HFF-Myc (cell line): ENCODE results near the gene NRP1.

Source experiments
- DNase-seq: peaks from one replicate; pipeline ENCODE4 v3.0.0-alpha.2; 2011; ENCODE audit warnings: low read depth; ENCODE audit errors: extremely low read depth
- H3K4me3 ChIP-seq: replicated peaks from 2 replicates; pipeline ENCODE4 v1.5.1; 2011; ENCODE audit warnings: low read depth, mild to moderate bottlenecking, control low read depth, low read length
- CTCF ChIP-seq: IDR thresholded peaks from 2 replicates; pipeline ENCODE4 v1.5.1; 2012; ENCODE audit warnings: mild to moderate bottlenecking, low read depth, low read length, control low read depth; ENCODE audit errors: missing control alignments

NRP1 gene

GRCh38 chr10:33162248-33162575 is 172.3 kb downstream of the NRP1 start:
- DNase-seq, result no peak
- no peak overlapping the region for H3K4me3 ChIP-seq
- no peak for TF ChIP-seq CTCF

GRCh38 chr10:33161550-33162247 is 172.8 kb downstream of the NRP1 start:
- TF ChIP-seq CTCF, result no peak
- no peak overlapping the region for H3K4me3 ChIP-seq
- no peak for DNase-seq

GRCh38 chr10:33160151-33160550 is 174.3 kb downstream of the NRP1 start:
- no peak for DNase-seq
- TF ChIP-seq CTCF, result no peak

GRCh38 chr10:33157103-33157502 is 177.4 kb downstream of the NRP1 start:
- no peak overlapping the region for H3K4me3 ChIP-seq
- no peak for DNase-seq
- TF ChIP-seq CTCF, result no peak

More at GRCh38 chr10:33160151-33160550, 174.3 kb downstream of the NRP1 start:
- H3K4me3 ChIP-seq, result no peak overlapping the region

GRCh38 chr10:33155720-33156638 is 178.5 kb downstream of the NRP1 start:
- peak; percentile 62 for TF ChIP-seq CTCF
- no peak overlapping the region for H3K4me3 ChIP-seq
- DNase-seq, result no peak

- no peak for DNase-seq
- TF ChIP-seq CTCF, result no peak
- no peak overlapping the region for H3K4me3 ChIP-seq
These were observed 179.9 kb downstream of the NRP1 start for GRCh38 chr10:33154590-33154989.
